Rectal smooth muscle tissue (tissue), 1 donor: ENCODE measurements around the gene GGTLC3.
"Not testable (repeated sequence)": the region's sequence is repeated elsewhere in the genome, so short reads cannot be mapped to it uniquely, and the experiment has no call there.

Source experiments
- H3K27ac ChIP-seq: one replicate; pipeline ENCODE4 v1.7.0; 2013; ENCODE audit warnings: low read depth, low read length, inconsistent platforms
- H3K27me3 ChIP-seq: one replicate; pipeline ENCODE4 v1.7.0; 2013; ENCODE audit warnings: low read length; ENCODE audit not compliant: control insufficient read depth, insufficient read depth
- H3K36me3 ChIP-seq: one replicate; pipeline ENCODE4 v1.7.0; 2013; ENCODE audit warnings: low read length; ENCODE audit not compliant: control insufficient read depth, insufficient read depth
- H3K4me1 ChIP-seq: one replicate; pipeline ENCODE4 v1.7.0; 2013; ENCODE audit warnings: low read length; ENCODE audit not compliant: control insufficient read depth, insufficient read depth
- H3K4me3 ChIP-seq: one replicate; pipeline ENCODE4 v1.7.0; 2013; ENCODE audit warnings: low read length
- H3K9ac ChIP-seq: one replicate; pipeline ENCODE4 v1.7.0; 2013; ENCODE audit warnings: low read length

GGTLC3 gene

GRCh38 chr22:18533633-18534032, 15.7 kb upstream of the GGTLC3 start:
- H3K27me3 ChIP-seq, H3K27ac ChIP-seq, H3K4me3 ChIP-seq, H3K9ac ChIP-seq, H3K36me3 ChIP-seq, H3K4me1 ChIP-seq: not testable (repeated sequence)

- H3K27me3 ChIP-seq, H3K4me3 ChIP-seq, H3K27ac ChIP-seq, H3K9ac ChIP-seq, H3K4me1 ChIP-seq, H3K36me3 ChIP-seq: not testable (repeated sequence)
Observed at GRCh38 chr22:18529416-18530145, 11.6 kb upstream of the GGTLC3 start.

- H3K27ac ChIP-seq, H3K36me3 ChIP-seq, H3K9ac ChIP-seq, H3K4me1 ChIP-seq, H3K27me3 ChIP-seq, H3K4me3 ChIP-seq: not testable (repeated sequence)
Observed at GRCh38 chr22:18528597-18529415, 10.8 kb upstream of the GGTLC3 start.

- H3K36me3 ChIP-seq, H3K9ac ChIP-seq, H3K27me3 ChIP-seq, H3K27ac ChIP-seq, H3K4me3 ChIP-seq, H3K4me1 ChIP-seq: not testable (repeated sequence)
Observed at GRCh38 chr22:18527752-18528596, 10.0 kb upstream of the GGTLC3 start, which contains the start of gene TMEM191B. TMEM191B (plus strand) TSS chr22:18527802; CDS start chr22:18527981, 179 bp downstream.

- H3K4me3 ChIP-seq, H3K4me1 ChIP-seq, H3K27me3 ChIP-seq, H3K36me3 ChIP-seq, H3K9ac ChIP-seq, H3K27ac ChIP-seq: not testable (repeated sequence)
Observed at GRCh38 chr22:18523328-18523727, 5.4 kb upstream of the GGTLC3 start.

GRCh38 chr22:18522762-18523161, 4.8 kb upstream of the GGTLC3 start:
- H3K4me3 ChIP-seq, H3K36me3 ChIP-seq, H3K27ac ChIP-seq, H3K9ac ChIP-seq, H3K4me1 ChIP-seq, H3K27me3 ChIP-seq: not testable (repeated sequence)

GRCh38 chr22:18513454-18513853, 4.5 kb downstream of the GGTLC3 start:
- H3K4me1 ChIP-seq, H3K27me3 ChIP-seq, H3K36me3 ChIP-seq, H3K4me3 ChIP-seq, H3K27ac ChIP-seq, H3K9ac ChIP-seq: not testable (repeated sequence)

- not testable (repeated sequence) for H3K4me3 ChIP-seq, H3K4me1 ChIP-seq, H3K27me3 ChIP-seq, H3K27ac ChIP-seq, H3K36me3 ChIP-seq, H3K9ac ChIP-seq
Observed at GRCh38 chr22:18512378-18512777, 5.6 kb downstream of the GGTLC3 start.

- H3K4me1 ChIP-seq, H3K27ac ChIP-seq, H3K4me3 ChIP-seq, H3K36me3 ChIP-seq, H3K27me3 ChIP-seq, H3K9ac ChIP-seq: not testable (repeated sequence)
Observed at GRCh38 chr22:18511327-18511726, 6.6 kb downstream of the GGTLC3 start.

- H3K27ac ChIP-seq, H3K9ac ChIP-seq, H3K36me3 ChIP-seq, H3K27me3 ChIP-seq, H3K4me3 ChIP-seq, H3K4me1 ChIP-seq: not testable (repeated sequence)
Observed at GRCh38 chr22:18496227-18496626, 21.7 kb downstream of the GGTLC3 start.
